HG03558 (cell line): ENCODE data around the gene SGCG.
"Not testable (repeated sequence)": the region's sequence is repeated elsewhere in the genome, so short reads cannot be mapped to it uniquely, and the experiment has no call there.

Source experiments
- ATAC-seq: cut with Tn5 transposase; IDR thresholded peaks from one replicate; pipeline ENCODE4 v1.9.1; 2021; ENCODE audit warnings: moderate number of reproducible peaks; ENCODE audit not compliant: unreplicated experiment; ENCODE audit errors: extremely low read depth

Gene SGCG

GRCh38 chr13:23180711-23181110, at the start of gene SGCG:
Gene SGCG (plus strand): TSS chr13:23180979. CDS start chr13:23203695, 22,716 bp downstream.
- no peak for ATAC-seq

GRCh38 chr13:23134542-23134941, 46.2 kb upstream of the SGCG start:
- ATAC-seq = no peak

GRCh38 chr13:23140492-23140891, 40.3 kb upstream of the SGCG start:
- ATAC-seq = no peak

GRCh38 chr13:23141964-23142363, 38.8 kb upstream of the SGCG start:
- no peak for ATAC-seq

GRCh38 chr13:23142607-23143006, 38.2 kb upstream of the SGCG start:
- ATAC-seq = not testable (repeated sequence)

GRCh38 chr13:23144431-23144830, 36.3 kb upstream of the SGCG start:
- ATAC-seq = no peak

GRCh38 chr13:23146006-23146405, 34.8 kb upstream of the SGCG start:
- ATAC-seq = no peak

- no peak for ATAC-seq
These were observed 33.8 kb upstream of the SGCG start for GRCh38 chr13:23146811-23147625.

GRCh38 chr13:23147827-23148226, 33.0 kb upstream of the SGCG start:
- ATAC-seq = no peak

- no peak for ATAC-seq
These were observed 23.0 kb upstream of the SGCG start for GRCh38 chr13:23157781-23158180.

- ATAC-seq = no peak
These were observed 21.5 kb upstream of the SGCG start for GRCh38 chr13:23159205-23159759.

- no peak for ATAC-seq
These were observed 20.8 kb upstream of the SGCG start for GRCh38 chr13:23159760-23160637.

- no peak for ATAC-seq
These were observed 19.9 kb upstream of the SGCG start for GRCh38 chr13:23160638-23161480.

GRCh38 chr13:23161481-23161825, 19.3 kb upstream of the SGCG start:
- no peak for ATAC-seq

GRCh38 chr13:23175920-23176319, 4.9 kb upstream of the SGCG start:
- ATAC-seq = no peak

- ATAC-seq = no peak
These were observed 1.4 kb downstream of the SGCG start for GRCh38 chr13:23182142-23182541.

- ATAC-seq = no peak
These were observed 2.5 kb downstream of the SGCG start for GRCh38 chr13:23183292-23183691.

GRCh38 chr13:23185542-23185941, 4.8 kb downstream of the SGCG start:
- no peak for ATAC-seq

- no peak for ATAC-seq
These were observed 21.1 kb downstream of the SGCG start for GRCh38 chr13:23201870-23202269.

GRCh38 chr13:23202383-23202782, 21.6 kb downstream of the SGCG start:
- ATAC-seq = no peak
